Medulla oblongata (tissue), 1 donor: Measurements from ENCODE around the gene PTPDC1.

Experiments
- DNase-seq: peaks from one replicate; pipeline ENCODE4 v3.0.0-alpha.2; 2015; ENCODE audit errors: extremely low spot score

The PTPDC1 gene

DNA sequence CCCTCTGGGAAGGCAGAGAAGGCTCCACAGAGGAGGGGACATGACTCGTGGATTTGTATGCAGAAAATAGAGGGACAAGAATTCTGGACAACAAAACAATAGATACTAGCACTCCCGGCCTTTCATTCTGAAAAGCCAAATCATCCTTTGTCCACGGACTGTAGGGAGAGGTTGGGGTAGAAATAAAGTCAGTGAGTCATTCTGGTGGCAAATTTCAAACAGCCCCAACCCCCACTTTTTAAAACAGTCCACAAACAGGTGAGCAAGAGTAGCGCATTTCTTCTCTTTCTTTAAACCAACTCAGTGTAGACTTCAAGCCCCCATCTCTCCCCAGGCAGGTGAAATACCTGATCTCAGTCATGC is 56.1 kb downstream of the PTPDC1 start:
- no peak for DNase-seq

DNA sequence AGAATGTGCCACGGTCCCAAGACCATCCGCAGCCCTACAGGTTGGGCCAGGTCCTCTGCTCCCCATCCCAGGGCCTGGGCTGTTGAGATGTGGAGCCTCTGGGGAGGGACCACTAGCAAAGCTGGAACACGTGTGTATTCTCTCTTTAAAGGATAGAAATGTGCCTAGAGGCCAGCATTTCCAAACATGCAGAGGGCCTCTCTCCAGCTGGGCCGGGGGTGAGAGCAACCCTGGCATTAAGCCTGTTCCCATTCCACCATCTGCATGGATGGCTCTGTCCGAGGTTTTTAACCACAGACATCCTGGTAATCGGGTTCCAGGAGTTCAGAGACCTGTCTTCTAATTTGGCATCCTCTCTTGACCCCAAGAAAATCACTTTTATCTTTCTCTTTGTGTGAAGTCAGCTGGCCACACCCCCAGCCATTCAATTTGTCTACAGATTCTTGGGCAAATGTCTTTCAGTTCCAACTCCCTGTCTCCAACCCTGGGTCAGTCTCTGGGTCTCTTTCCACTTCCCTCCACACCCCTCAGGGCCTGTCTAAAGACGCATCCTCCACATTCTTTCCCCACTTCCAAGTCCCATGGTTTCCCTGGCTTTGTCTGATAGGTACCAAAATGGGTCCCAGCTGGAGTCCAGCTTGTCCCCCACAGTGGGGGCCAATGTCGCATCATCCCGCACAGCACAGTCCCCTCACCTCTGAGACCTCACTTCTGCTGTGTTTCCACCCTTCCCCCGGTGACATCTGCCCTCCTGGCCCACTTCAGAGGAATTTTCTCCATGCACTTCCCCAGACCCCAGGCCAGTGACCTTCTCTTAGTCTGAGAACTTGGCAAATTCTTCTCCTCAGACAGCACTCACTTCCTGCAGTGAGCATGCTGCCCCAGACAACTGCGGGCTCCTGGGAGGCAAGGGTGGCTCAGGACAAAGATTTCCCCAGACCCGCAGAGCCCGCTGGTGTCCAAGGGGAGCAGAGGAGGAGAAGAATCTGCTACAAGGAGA is 56.8 kb downstream of the PTPDC1 start:
- DNase-seq = no peak

DNA sequence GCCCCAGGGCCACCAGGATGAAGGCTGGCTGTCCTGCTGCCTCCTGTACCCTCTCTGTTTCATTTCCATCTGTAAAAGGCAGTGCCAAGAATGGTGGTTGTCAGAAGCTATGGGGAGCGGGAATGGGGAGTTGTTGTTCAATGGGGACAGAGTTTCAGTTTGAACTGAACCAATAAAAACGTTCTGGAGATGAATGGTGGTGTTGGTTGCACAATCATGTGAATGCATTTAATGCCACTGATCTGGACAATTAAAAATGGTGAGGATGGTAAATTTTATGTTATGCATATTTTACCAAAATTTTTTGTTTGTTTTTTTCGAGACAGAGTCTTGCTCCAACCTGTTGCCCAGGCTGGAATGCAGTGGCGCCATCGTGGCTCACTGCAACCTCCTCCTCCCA is 58.1 kb downstream of the PTPDC1 start:
- no peak for DNase-seq

DNA sequence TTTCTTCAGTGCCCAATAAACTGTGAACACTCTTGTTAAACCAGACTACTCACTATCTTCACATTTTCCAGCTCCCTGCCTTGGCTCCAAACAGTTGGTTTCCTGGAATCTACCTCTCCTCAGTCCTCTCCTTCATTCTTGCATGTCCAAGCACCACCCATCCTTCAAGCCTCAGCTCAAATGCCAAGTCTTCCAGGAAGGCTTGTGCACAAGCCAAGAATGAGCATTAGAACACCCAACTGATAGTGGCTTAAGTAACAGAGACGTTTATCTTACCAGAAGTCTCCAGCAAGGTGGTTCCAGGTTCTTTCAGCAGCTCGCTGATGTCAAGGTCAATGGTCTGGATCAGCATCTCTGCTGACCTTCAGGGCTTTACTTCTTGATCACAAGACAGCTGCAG is 60.1 kb downstream of the PTPDC1 start:
- DNase-seq = no peak

DNA sequence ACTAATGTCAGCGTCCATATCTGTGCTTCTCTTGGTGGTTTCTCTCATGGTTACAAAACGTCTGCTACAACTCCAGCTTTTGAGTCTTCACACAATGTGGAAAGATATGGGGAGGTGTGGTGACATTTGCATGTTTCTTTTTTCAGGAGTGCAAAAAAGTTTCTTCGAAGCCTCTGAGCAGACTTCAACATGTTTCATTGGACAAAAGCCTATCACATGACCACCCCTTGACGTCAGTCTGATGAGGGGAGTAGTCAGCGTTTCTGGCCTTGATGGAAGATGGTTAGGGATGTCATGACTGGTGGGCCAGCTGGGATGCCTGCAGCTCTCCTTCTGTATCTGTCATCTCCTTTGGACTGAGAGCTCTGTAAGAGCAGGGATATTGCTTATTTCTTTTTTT is 61.4 kb downstream of the PTPDC1 start:
- DNase-seq = no peak

DNA sequence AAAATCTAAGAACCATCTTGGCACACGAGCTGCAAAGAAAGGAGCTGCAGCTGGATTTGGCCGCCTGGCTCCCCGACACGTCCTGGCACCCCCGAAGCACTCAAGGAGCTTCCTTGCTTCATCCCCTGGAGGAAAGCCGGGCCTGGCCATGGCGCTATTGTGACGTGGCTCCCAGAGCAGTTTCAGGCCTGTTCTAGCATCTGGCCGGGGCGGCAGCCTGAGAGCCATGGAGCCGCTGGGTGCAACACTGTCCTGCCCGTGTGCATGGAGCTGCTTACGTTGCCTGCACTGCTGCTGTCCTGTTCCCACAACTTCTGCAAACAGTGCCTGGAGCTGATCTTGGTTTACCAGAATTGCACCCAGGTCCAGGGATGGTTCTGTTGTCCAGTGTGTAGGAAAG is 63.5 kb downstream of the PTPDC1 start:
- no peak for DNase-seq

- no peak for DNase-seq
Observed at GRCh38 chr9:94148419-94148818, 64.2 kb downstream of the PTPDC1 start.

GRCh38 chr9:94149696-94150095 is 65.4 kb downstream of the PTPDC1 start:
- no peak for DNase-seq

GRCh38 chr9:94150279-94150828 is 66.1 kb downstream of the PTPDC1 start:
- no peak for DNase-seq

- no peak for DNase-seq
Observed at GRCh38 chr9:94150890-94151650, 66.8 kb downstream of the PTPDC1 start.

- no peak for DNase-seq
Observed at GRCh38 chr9:94153905-94154304, 69.6 kb downstream of the PTPDC1 start.

GRCh38 chr9:94156348-94157049 is 72.2 kb downstream of the PTPDC1 start:
- no peak for DNase-seq

- DNase-seq = peak; percentile 75
Observed at GRCh38 chr9:94157050-94157801, 73.0 kb downstream of the PTPDC1 start.
